Measurements from ENCODE around the gene IFNA13.
A peak's percentile ranks its signal among the peaks of the same experiment; 100 is the strongest.

IFNA13 gene

DNA sequence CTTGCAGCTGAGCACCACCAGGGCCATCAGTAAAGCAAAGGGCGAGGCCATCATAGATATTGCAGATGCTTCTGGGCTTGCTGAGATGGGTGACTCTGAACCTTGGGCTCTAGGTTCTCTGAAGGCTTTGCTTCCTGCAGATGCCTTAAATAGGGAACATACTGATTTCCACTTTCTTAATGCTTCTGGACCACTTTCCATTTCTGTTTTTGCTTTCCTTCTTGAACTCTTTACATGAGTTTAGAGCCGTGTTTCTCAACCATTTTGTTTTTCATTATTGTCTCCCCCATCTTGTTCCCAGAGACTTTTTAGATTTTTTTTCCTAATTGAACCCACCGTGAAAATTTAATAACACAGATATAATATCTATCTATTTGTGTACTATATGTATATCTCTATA lies at the start of gene IFNA13:
IFNA13 (minus strand) TSS at position 101 of the 400 bp plus-strand sequence; CDS start at position 54, 47 bp downstream.
- no peak for TF ChIP-seq POLR2A (IDR thresholded peaks at IDR 0.05; ENCODE audit: low read depth, low read length)
- DNase-seq (ENCODE audit: insufficient read length, low spot score) (no peak), FAIRE-seq (no peak)

GRCh38 chr9:21415493-21416267 lies 47.8 kb upstream of the IFNA13 start:
- no peak for FAIRE-seq

GRCh38 chr9:21414220-21414940 lies 46.5 kb upstream of the IFNA13 start:
- no peak for DNase-seq (ENCODE audit: insufficient read length, low spot score)
- TF ChIP-seq POLR2A (IDR thresholded peaks at IDR 0.05; ENCODE audit: low read depth, low read length): no peak
- FAIRE-seq: no peak

More at GRCh38 chr9:21415493-21416267, 47.8 kb upstream of the IFNA13 start:
- no peak for DNase-seq (ENCODE audit: insufficient read length, low spot score)
- TF ChIP-seq POLR2A (IDR thresholded peaks at IDR 0.05; ENCODE audit: low read depth, low read length): no peak

DNA sequence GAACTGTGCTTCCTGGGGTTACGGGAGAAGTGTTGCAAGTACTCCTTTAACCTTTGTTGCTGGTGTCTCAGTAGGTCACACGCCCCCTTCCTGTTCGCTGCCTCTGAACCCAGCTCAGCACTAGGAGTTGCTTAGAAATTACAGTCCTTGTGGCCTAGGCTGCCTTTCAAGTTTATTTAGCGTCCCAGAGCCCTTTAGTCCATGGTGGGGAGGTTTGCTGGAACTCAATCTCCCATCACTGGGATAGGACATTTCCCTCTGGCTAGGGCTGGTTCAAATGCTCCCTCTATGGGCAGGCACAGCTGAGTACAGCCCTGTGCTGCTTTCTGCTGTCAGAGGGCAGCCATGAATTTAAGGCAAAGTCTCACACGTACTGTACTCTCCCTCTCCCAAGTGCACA lies 45.8 kb upstream of the IFNA13 start:
- no peak for TF ChIP-seq POLR2A (IDR thresholded peaks at IDR 0.05; ENCODE audit: low read depth, low read length)
- FAIRE-seq (no peak), DNase-seq (ENCODE audit: insufficient read length, low spot score) (no peak)

- DNase-seq (ENCODE audit: insufficient read length, low spot score) (no peak), FAIRE-seq (no peak)
- no peak for TF ChIP-seq POLR2A (IDR thresholded peaks at IDR 0.05; ENCODE audit: low read depth, low read length)
Observed at GRCh38 chr9:21413151-21413550, 45.3 kb upstream of the IFNA13 start.

- TF ChIP-seq POLR2A (IDR thresholded peaks at IDR 0.05; ENCODE audit: low read depth, low read length): no peak
- DNase-seq (ENCODE audit: insufficient read length, low spot score): no peak
- FAIRE-seq: no peak
Observed at GRCh38 chr9:21412107-21412506, 44.2 kb upstream of the IFNA13 start.

GRCh38 chr9:21408817-21409216 lies 41.0 kb upstream of the IFNA13 start, which contains the start of gene IFNA8:
Gene IFNA8, plus strand, starts transcription at chr9:21409117. Its CDS starts 60 bp downstream, at chr9:21409177.
- no peak for DNase-seq (ENCODE audit: insufficient read length, low spot score)
- TF ChIP-seq POLR2A (IDR thresholded peaks at IDR 0.05; ENCODE audit: low read depth, low read length): no peak
- no peak for FAIRE-seq

DNA sequence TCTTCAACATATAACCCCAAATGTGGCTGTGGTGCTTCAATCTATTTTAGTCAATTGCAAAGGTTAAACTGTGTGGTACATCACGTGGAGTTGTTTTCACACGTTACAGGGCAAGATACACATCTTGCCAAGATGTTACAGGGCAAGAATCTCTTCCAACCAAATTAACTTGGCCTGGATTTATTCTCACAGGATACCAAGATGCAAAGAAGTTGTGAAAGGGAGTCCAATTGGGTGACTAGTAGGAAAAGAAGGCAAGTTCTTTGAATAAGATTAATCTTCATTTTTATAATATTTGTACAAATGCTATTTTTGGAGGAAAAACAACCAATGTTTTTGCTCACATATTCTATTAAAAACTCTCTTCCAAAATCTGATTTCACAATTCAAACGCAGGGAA lies 36.3 kb upstream of the IFNA13 start:
- no peak for DNase-seq (ENCODE audit: insufficient read length, low spot score)
- FAIRE-seq: no peak
- no peak for TF ChIP-seq POLR2A (IDR thresholded peaks at IDR 0.05; ENCODE audit: low read depth, low read length)

GRCh38 chr9:21402386-21403251 lies 34.8 kb upstream of the IFNA13 start:
- TF ChIP-seq POLR2A (IDR thresholded peaks at IDR 0.05; ENCODE audit: low read depth, low read length): no peak
- DNase-seq (ENCODE audit: insufficient read length, low spot score) (no peak), FAIRE-seq (no peak)

- no peak for FAIRE-seq
- TF ChIP-seq POLR2A (IDR thresholded peaks at IDR 0.05; ENCODE audit: low read depth, low read length): no peak
- no peak for DNase-seq (ENCODE audit: insufficient read length, low spot score)
Observed at GRCh38 chr9:21399956-21400355, 32.1 kb upstream of the IFNA13 start.

DNA sequence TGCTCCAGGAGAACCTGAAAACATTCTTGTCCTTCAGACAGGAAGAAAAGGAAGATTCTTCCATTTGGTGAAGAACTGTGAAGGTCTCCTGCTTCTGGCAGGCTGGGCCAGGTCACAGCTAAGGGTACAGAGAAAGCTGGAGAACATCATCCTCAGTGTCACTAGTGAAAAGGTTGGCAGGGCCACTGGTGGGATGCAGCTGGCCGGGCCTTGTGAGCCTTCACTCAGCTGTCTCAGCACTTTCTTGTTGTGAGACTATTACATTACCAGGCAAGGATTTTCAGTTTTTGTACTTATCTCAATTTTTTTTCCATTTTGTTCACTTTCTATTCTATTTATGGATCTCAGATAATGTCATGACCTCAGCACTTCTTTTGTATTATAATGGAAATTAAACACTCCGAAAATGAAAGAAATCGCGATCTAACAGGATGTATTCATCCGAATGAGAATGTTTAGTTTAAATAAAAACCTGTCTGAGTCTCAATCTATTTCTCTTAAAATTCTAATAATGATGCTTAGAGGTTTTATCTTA lies 31.2 kb upstream of the IFNA13 start:
- DNase-seq (ENCODE audit: insufficient read length, low spot score): no peak
- FAIRE-seq: no peak
- TF ChIP-seq POLR2A (IDR thresholded peaks at IDR 0.05; ENCODE audit: low read depth, low read length): no peak

DNA sequence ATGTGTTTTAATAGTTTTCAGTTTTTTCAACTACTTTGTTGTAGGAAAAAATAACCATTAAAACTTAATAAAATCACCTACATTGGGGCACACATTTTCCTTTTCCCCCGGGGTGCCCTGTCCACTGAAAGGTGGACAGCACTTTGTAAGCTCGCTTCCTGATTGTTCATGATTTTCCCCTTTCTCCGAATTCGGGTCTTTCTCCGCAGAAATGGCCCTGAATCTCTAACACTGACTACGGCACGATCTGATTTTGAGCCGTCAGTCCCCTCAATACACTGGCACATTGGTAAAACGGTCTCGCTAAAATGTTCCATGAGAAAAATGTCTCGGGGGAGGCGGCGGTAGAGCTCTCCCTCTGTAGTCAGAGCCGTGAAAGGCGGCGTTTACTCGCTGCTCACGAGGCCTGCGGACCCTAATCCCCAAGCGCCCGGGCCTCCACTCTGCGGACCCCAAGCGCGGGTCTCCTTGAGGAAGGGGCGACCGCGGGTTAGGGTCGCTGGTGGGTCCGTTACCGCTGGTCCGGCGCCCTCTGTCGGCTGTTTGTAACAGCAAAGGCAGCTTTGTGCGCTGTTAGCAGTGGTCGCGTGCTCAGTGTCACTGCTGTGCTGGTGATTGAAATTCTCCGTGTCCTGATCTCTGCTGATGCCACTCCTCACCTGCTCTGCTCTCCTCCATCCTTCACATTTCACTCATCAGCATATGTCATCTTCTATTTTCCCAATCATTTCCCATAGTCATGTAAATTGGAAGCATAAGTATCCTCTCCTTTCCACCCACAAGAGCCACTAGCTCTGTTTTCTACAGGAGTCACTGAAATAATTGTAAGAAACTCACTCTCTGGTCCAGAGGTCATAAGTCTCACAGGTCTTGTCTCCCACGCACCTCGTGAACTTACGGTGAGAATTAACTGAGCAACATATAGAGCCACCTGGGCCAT lies 28.2 kb upstream of the IFNA13 start:
- no peak for TF ChIP-seq POLR2A (IDR thresholded peaks at IDR 0.05; ENCODE audit: low read depth, low read length)

GRCh38 chr9:21392270-21392669 lies 24.4 kb upstream of the IFNA13 start:
- no peak for TF ChIP-seq POLR2A (IDR thresholded peaks at IDR 0.05; ENCODE audit: low read depth, low read length)
- no peak for DNase-seq (ENCODE audit: insufficient read length, low spot score)
- no peak for FAIRE-seq

More for the DNA sequence above, 28.2 kb upstream of the IFNA13 start:
- FAIRE-seq (peak; percentile 6), DNase-seq (ENCODE audit: insufficient read length, low spot score) (peak; percentile 19)
